Measurements from ENCODE around the gene CEP70.
"Not testable (repeated sequence)": the region's sequence is repeated elsewhere in the genome, so short reads cannot be mapped to it uniquely, and the experiment has no call there.

Gene CEP70

GRCh38 chr3:138594150-138594934 is at the start of gene CEP70:
Gene CEP70, minus strand, starts transcription at chr3:138594260. Its CDS starts 21,333 bp downstream, at chr3:138572927.
- peak; percentile 86 for DNase-seq (ENCODE audit: low read depth)

- no peak for DNase-seq (ENCODE audit: low read depth)
Observed at GRCh38 chr3:138642927-138643253, 48.8 kb upstream of the CEP70 start.

GRCh38 chr3:138642226-138642926 is 48.3 kb upstream of the CEP70 start:
- no peak for DNase-seq (ENCODE audit: low read depth)

GRCh38 chr3:138640537-138640936 is 46.5 kb upstream of the CEP70 start:
- DNase-seq (ENCODE audit: low read depth), result no peak

GRCh38 chr3:138638641-138639040 is 44.6 kb upstream of the CEP70 start:
- no peak for DNase-seq (ENCODE audit: low read depth)

- DNase-seq (ENCODE audit: low read depth), result no peak
Observed at GRCh38 chr3:138629526-138629925, 35.5 kb upstream of the CEP70 start.

GRCh38 chr3:138625707-138626365 is 31.8 kb upstream of the CEP70 start:
- DNase-seq (ENCODE audit: low read depth), result no peak

GRCh38 chr3:138624518-138624917 is 30.5 kb upstream of the CEP70 start:
- no peak for DNase-seq (ENCODE audit: low read depth)

GRCh38 chr3:138620431-138620830 is 26.4 kb upstream of the CEP70 start:
- DNase-seq (ENCODE audit: low read depth), result no peak

- no peak for DNase-seq (ENCODE audit: low read depth)
Observed at GRCh38 chr3:138615462-138615861, 21.4 kb upstream of the CEP70 start.

GRCh38 chr3:138609898-138610266 is 15.8 kb upstream of the CEP70 start:
- DNase-seq (ENCODE audit: low read depth), result no peak

- DNase-seq (ENCODE audit: low read depth), result peak; percentile 44
Observed at GRCh38 chr3:138608322-138609135, 14.5 kb upstream of the CEP70 start, which contains the start of gene FAIM. Gene FAIM, plus strand, starts transcription at chr3:138608771. Its CDS starts 10,956 bp downstream, at chr3:138619727.

- DNase-seq (ENCODE audit: low read depth), result not testable (repeated sequence)
Observed at GRCh38 chr3:138604106-138604595, 10.1 kb upstream of the CEP70 start.

- not testable (repeated sequence) for DNase-seq (ENCODE audit: low read depth)
Observed at GRCh38 chr3:138601661-138602060, 7.6 kb upstream of the CEP70 start.

- no peak for DNase-seq (ENCODE audit: low read depth)
Observed at GRCh38 chr3:138600100-138600745, 6.2 kb upstream of the CEP70 start.

GRCh38 chr3:138598534-138598933 is 4.5 kb upstream of the CEP70 start:
- DNase-seq (ENCODE audit: low read depth), result no peak

GRCh38 chr3:138597186-138597976 is 3.3 kb upstream of the CEP70 start:
- DNase-seq (ENCODE audit: low read depth), result not testable (repeated sequence)

GRCh38 chr3:138594935-138595610 is 1.0 kb upstream of the CEP70 start:
- no peak for DNase-seq (ENCODE audit: low read depth)

- DNase-seq (ENCODE audit: low read depth), result no peak
Observed at GRCh38 chr3:138593488-138594149, 441 bp downstream of the CEP70 start.

All from T-helper 22 cell (primary cell).